Ishikawa (cell line): Measurements from ENCODE around the gene MAP7D1.

Experiments
- CREB1 ChIP-seq: IDR thresholded peaks from 2 replicates; pipeline ENCODE4 v1.6.1; 2012; ENCODE audit warnings: low read depth
- EP300 ChIP-seq: IDR thresholded peaks from 2 replicates; pipeline ENCODE4 v1.6.1; 2012; ENCODE audit warnings: borderline replicate concordance
- RAD21 ChIP-seq: IDR thresholded peaks from 2 replicates; pipeline ENCODE4 v1.6.1; 2012; ENCODE audit warnings: low read depth
- TAF1 ChIP-seq: IDR thresholded peaks from 2 replicates; pipeline ENCODE4 v1.6.1; 2012; ENCODE audit warnings: low read depth, mild to moderate bottlenecking
- TF ChIP-seq, protein P1 (sequence below): IDR thresholded peaks from 2 replicates; pipeline ENCODE4 v1.6.1; 2012; ENCODE audit warnings: low read depth, mild to moderate bottlenecking
- TF ChIP-seq, protein P2 (sequence below): IDR thresholded peaks from 2 replicates; pipeline ENCODE4 v1.6.1; 2012

DNA sequence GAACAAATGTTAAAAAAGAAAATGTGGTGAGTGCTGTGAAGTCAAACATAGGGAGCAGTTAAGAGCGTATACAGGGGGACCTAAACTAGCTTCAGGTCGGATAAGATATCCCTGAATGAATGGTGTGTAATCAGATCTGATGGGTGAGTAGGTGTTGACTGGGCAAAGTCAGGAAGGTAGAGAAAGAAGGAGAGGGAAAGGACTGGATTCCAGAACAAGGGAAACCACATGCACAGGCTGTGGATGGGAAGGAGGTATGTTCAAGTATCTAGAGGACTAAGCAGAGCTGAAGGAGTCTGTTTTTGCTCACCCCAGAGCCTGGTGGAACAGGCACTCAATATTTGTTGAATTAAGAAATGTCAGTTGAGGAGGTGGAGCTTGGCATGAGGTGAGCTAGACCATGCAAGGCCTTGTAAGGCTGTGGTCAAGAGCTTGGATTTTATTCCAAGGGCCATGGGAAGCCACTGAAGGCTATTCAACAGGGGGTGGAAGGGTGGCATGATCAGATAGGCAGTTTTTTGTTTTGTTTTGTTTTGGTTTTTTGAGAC is 27.4 kb downstream of the MAP7D1 start:
- TF ChIP-seq RAD21 (no peak), EP300 (no peak), TAF1 (no peak), CREB1 (no peak)
- TF ChIP-seq, protein P1, sequence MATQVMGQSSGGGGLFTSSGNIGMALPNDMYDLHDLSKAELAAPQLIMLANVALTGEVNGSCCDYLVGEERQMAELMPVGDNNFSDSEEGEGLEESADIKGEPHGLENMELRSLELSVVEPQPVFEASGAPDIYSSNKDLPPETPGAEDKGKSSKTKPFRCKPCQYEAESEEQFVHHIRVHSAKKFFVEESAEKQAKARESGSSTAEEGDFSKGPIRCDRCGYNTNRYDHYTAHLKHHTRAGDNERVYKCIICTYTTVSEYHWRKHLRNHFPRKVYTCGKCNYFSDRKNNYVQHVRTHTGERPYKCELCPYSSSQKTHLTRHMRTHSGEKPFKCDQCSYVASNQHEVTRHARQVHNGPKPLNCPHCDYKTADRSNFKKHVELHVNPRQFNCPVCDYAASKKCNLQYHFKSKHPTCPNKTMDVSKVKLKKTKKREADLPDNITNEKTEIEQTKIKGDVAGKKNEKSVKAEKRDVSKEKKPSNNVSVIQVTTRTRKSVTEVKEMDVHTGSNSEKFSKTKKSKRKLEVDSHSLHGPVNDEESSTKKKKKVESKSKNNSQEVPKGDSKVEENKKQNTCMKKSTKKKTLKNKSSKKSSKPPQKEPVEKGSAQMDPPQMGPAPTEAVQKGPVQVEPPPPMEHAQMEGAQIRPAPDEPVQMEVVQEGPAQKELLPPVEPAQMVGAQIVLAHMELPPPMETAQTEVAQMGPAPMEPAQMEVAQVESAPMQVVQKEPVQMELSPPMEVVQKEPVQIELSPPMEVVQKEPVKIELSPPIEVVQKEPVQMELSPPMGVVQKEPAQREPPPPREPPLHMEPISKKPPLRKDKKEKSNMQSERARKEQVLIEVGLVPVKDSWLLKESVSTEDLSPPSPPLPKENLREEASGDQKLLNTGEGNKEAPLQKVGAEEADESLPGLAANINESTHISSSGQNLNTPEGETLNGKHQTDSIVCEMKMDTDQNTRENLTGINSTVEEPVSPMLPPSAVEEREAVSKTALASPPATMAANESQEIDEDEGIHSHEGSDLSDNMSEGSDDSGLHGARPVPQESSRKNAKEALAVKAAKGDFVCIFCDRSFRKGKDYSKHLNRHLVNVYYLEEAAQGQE, result no peak
- TF ChIP-seq, protein P2, sequence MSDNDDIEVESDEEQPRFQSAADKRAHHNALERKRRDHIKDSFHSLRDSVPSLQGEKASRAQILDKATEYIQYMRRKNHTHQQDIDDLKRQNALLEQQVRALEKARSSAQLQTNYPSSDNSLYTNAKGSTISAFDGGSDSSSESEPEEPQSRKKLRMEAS, result no peak
